MM.1S (cell line): ENCODE measurements around the gene GPD1L.

ENCODE experiments used
- DNase-seq: peaks from one replicate; pipeline ENCODE4 v3.0.0-alpha.2; 2015
- H2AFZ ChIP-seq: fragments of 300-600 bp; sonication (generic); 2 replicates; pipeline ENCODE4 v1.6.0; 2016; ENCODE audit warnings: antibody characterized with exemption, low read length
- H3F3A ChIP-seq: fragments of 300-600 bp; sonication (generic); 2 replicates; pipeline ENCODE4 v1.6.1; 2016; ENCODE audit warnings: mild to moderate bottlenecking, antibody characterized with exemption, low read length, moderate library complexity, mixed read lengths; ENCODE audit not compliant: insufficient read depth
- H3K27ac ChIP-seq: fragments of 300-600 bp; sonication (generic); 2 replicates; pipeline ENCODE4 v1.5.1; 2016; ENCODE audit warnings: mild to moderate bottlenecking, low read length
- H3K27me3 ChIP-seq: fragments of 300-600 bp; sonication (generic); replicated peaks from 2 replicates; pipeline ENCODE4 v1.6.0; 2016; ENCODE audit warnings: low read length; ENCODE audit not compliant: insufficient read depth
- H3K36me3 ChIP-seq: fragments of 300-600 bp; sonication (generic); replicated peaks from 2 replicates; pipeline ENCODE4 v1.6.1; 2016; ENCODE audit warnings: mild to moderate bottlenecking, low read length, mixed read lengths; ENCODE audit not compliant: insufficient read depth
- H3K4me1 ChIP-seq: fragments of 300-600 bp; sonication (generic); 2 replicates; pipeline ENCODE4 v1.6.1; 2016; ENCODE audit warnings: low read length, mixed read lengths
- H3K4me2 ChIP-seq: fragments of 300-600 bp; sonication (generic); 2 replicates; pipeline ENCODE4 v1.6.0; 2016; ENCODE audit warnings: low read depth, low read length
- H3K4me3 ChIP-seq: fragments of 300-600 bp; sonication (generic); 2 replicates; pipeline ENCODE4 v1.5.1; 2016; ENCODE audit warnings: low read length, mixed read lengths
- H3K79me2 ChIP-seq: fragments of 300-600 bp; sonication (generic); 2 replicates; pipeline ENCODE4 v1.6.1; 2016; ENCODE audit warnings: mixed run types, low read length, mixed read lengths
- H3K9ac ChIP-seq: fragments of 300-600 bp; sonication (generic); 2 replicates; pipeline ENCODE4 v1.6.1; 2016; ENCODE audit warnings: low read length, mixed read lengths
- H3K9me2 ChIP-seq: fragments of 300-600 bp; sonication (generic); replicated peaks from 2 replicates; pipeline ENCODE4 v1.6.1; 2016; ENCODE audit warnings: mild to moderate bottlenecking, low read length, mixed read lengths; ENCODE audit not compliant: insufficient read depth
- H3K9me3 ChIP-seq: fragments of 300-600 bp; sonication (generic); replicated peaks from 2 replicates; pipeline ENCODE4 v1.6.1; 2016; ENCODE audit warnings: mild to moderate bottlenecking, low read length, mixed read lengths; ENCODE audit not compliant: insufficient read depth
- H4K20me1 ChIP-seq: fragments of 300-600 bp; sonication (generic); 2 replicates; pipeline ENCODE4 v1.6.1; 2016; ENCODE audit warnings: mild to moderate bottlenecking, low read length, moderate library complexity, mixed read lengths; ENCODE audit not compliant: insufficient read depth
- CTCF ChIP-seq: fragments of 300-600 bp; sonication (generic); IDR thresholded peaks from 2 replicates; pipeline ENCODE4 v1.5.1; 2016; ENCODE audit warnings: antibody characterized with exemption, low read length, mixed read lengths
- EZH2 ChIP-seq: fragments of 300-600 bp; sonication (generic); optimal IDR thresholded peaks from 2 replicates; pipeline ENCODE3; 2017; ENCODE audit warnings: low read depth, mild to moderate bottlenecking, antibody characterized with exemption, low read length, mixed read lengths
- EZH2phosphoT487 ChIP-seq: fragments of 300-600 bp; sonication (generic); IDR thresholded peaks from 2 replicates; pipeline ENCODE4 v1.6.1; 2018; ENCODE audit warnings: antibody characterized with exemption, low read length

The GPD1L gene

GRCh38 chr3:32136703-32137102 lies 30.3 kb downstream of the GPD1L start:
- Histone ChIP-seq H2AFZ (no peak overlapping the region), H3F3A (no peaks in the 10 kb centered on the region), H3K27me3 (no peaks in the 10 kb centered on the region), H4K20me1 (no peaks in the 10 kb centered on the region), H3K27ac (no peak overlapping the region), H3K9me2 (no peaks in the 10 kb centered on the region), H3K9ac (no peak overlapping the region), H3K79me2 (no peaks in the 10 kb centered on the region), H3K4me1 (no peaks in the 10 kb centered on the region), H3K36me3 (no peaks in the 10 kb centered on the region), H3K9me3 (no peaks in the 10 kb centered on the region), H3K4me2 (no peak overlapping the region), H3K4me3 (no peak overlapping the region)
- TF ChIP-seq EZH2phosphoT487 (no peak), CTCF (no peak)
- no peak for DNase-seq

- no peaks in the 10 kb centered on the region for H3K27me3 ChIP-seq
- H3K9me2 ChIP-seq, result no peaks in the 10 kb centered on the region
These were observed 31.4 kb downstream of the GPD1L start for GRCh38 chr3:32137870-32138269.

GRCh38 chr3:32138545-32139104 lies 32.2 kb downstream of the GPD1L start:
- Histone ChIP-seq H3K36me3 (no peaks in the 10 kb centered on the region), H3K4me2 (no peak overlapping the region), H3K4me1 (no peaks in the 10 kb centered on the region), H3K9me3 (no peaks in the 10 kb centered on the region), H3F3A (no peaks in the 10 kb centered on the region), H3K79me2 (no peaks in the 10 kb centered on the region), H3K27ac (no peak overlapping the region), H3K9me2 (no peaks in the 10 kb centered on the region), H3K9ac (no peak overlapping the region), H4K20me1 (no peaks in the 10 kb centered on the region), H3K4me3 (no peak overlapping the region), H3K27me3 (no peaks in the 10 kb centered on the region), H2AFZ (no peak overlapping the region)
- DNase-seq, result no peak
- TF ChIP-seq EZH2phosphoT487 (no peak), EZH2 (no peak), CTCF (no peak)

More at GRCh38 chr3:32137870-32138269, 31.4 kb downstream of the GPD1L start:
- H3F3A ChIP-seq, result no peaks in the 10 kb centered on the region
- no peaks in the 10 kb centered on the region for H3K4me1 ChIP-seq
- H3K9me3 ChIP-seq, result no peaks in the 10 kb centered on the region
- H3K36me3 ChIP-seq, result no peaks in the 10 kb centered on the region
- H3K4me3 ChIP-seq, result no peak overlapping the region
- H3K79me2 ChIP-seq, result no peaks in the 10 kb centered on the region
- no peak for TF ChIP-seq CTCF
- no peak for TF ChIP-seq EZH2phosphoT487
- no peak for TF ChIP-seq EZH2
- H3K4me2 ChIP-seq, result no peak overlapping the region
- DNase-seq, result no peak
- H4K20me1 ChIP-seq, result no peaks in the 10 kb centered on the region
- H2AFZ ChIP-seq, result no peak overlapping the region
- no peak overlapping the region for H3K27ac ChIP-seq
- no peak overlapping the region for H3K9ac ChIP-seq
